Left ventricle myocardium inferior (tissue), 1 donor: ENCODE data around the gene P2RY14. TPM values are rescaled to one million over a fixed set of nuclear protein-coding genes. Genes with fewer than 3 reads are reported as not detected.

Experiments used
- DNase-seq: peaks from one replicate; pipeline ENCODE4 v3.0.0-alpha.2; 2020
- H3K27ac ChIP-seq: fragments of 200-600 bp; replicated peaks from 2 replicates; pipeline ENCODE4 v1.8.0; 2021
- H3K27me3 ChIP-seq: fragments of 200-600 bp; 2 replicates; pipeline ENCODE4 v1.8.0; 2021; ENCODE audit warnings: low read depth
- H3K36me3 ChIP-seq: fragments of 200-600 bp; 2 replicates; pipeline ENCODE4 v1.8.0; 2021
- H3K4me1 ChIP-seq: fragments of 200-600 bp; 2 replicates; pipeline ENCODE4 v1.8.0; 2021
- H3K4me3 ChIP-seq: fragments of 200-600 bp; 2 replicates; pipeline ENCODE4 v1.8.0; 2021; ENCODE audit warnings: mild to moderate bottlenecking, moderate library complexity
- H3K9me3 ChIP-seq: fragments of 200-600 bp; replicated peaks from 2 replicates; pipeline ENCODE4 v1.8.0; 2021
- intact Hi-C: fragments of 100-400 bp; cut with micrococcal nuclease; formaldehyde crosslinking; loops from one replicate; pipeline ENCODE4 v1.11.0; 2022
- total RNA-seq: library from RNA; stranded (reverse); fragmentation: NEBNext Ultra II Directional; extraction: Animal tissue kit (Norgen Biotek cat#: 25700); gene quantifications from one replicate; pipeline ENCODE4 v1.2.1, GENCODE V29; 2021
- TF ChIP-seq, protein P1 (sequence below): fragments of 200-600 bp; IDR thresholded peaks from 2 replicates; pipeline ENCODE4 v1.8.0; 2021; ENCODE audit warnings: antibody characterized with exemption, mild to moderate bottlenecking, borderline replicate concordance
- donor health status: DM: no; HTN: yes; CAD: no; lungs with severe emphysema.

Gene P2RY14
- total RNA-seq, 1 donor from 2014 or later = 2.9 TPM

DNA sequence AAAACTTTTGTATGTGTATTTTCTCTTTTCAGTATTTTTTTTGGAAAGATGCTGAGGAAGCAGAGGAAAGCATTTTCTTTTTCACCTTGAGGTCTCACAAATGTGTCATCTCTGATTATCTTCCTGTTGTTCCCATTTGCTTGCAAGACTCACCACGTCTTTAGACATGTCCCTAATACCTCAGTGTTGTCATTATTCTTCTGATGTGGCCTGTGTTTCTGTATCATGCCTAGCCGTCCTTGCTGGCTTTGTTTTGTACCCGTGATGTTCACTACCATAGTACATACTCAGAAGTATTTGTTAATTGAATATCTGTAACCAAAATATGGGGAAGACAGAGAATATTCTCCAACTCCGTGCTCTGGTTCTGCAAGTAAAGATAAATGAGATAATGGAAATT is 5.0 kb upstream of the P2RY14 start:
- H3K36me3 ChIP-seq = no peaks in the 10 kb centered on the region
- no peak overlapping the region for H3K4me3 ChIP-seq
- H3K27ac ChIP-seq = peak overlapping the region; percentile 45
- H3K9me3 ChIP-seq = no peaks in the 10 kb centered on the region
- intact Hi-C loops = loop anchor here (2.0 kb wide), 2 partner anchors 55 to 115 kb away; no protein-coding TSS in a partner anchor
- peaks cover 10% of the 10 kb centered on the region for H3K4me1 ChIP-seq
- H3K27me3 ChIP-seq = no peaks in the 10 kb centered on the region
- no peak for DNase-seq
- TF ChIP-seq, protein P1, sequence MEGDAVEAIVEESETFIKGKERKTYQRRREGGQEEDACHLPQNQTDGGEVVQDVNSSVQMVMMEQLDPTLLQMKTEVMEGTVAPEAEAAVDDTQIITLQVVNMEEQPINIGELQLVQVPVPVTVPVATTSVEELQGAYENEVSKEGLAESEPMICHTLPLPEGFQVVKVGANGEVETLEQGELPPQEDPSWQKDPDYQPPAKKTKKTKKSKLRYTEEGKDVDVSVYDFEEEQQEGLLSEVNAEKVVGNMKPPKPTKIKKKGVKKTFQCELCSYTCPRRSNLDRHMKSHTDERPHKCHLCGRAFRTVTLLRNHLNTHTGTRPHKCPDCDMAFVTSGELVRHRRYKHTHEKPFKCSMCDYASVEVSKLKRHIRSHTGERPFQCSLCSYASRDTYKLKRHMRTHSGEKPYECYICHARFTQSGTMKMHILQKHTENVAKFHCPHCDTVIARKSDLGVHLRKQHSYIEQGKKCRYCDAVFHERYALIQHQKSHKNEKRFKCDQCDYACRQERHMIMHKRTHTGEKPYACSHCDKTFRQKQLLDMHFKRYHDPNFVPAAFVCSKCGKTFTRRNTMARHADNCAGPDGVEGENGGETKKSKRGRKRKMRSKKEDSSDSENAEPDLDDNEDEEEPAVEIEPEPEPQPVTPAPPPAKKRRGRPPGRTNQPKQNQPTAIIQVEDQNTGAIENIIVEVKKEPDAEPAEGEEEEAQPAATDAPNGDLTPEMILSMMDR = no peak

DNA sequence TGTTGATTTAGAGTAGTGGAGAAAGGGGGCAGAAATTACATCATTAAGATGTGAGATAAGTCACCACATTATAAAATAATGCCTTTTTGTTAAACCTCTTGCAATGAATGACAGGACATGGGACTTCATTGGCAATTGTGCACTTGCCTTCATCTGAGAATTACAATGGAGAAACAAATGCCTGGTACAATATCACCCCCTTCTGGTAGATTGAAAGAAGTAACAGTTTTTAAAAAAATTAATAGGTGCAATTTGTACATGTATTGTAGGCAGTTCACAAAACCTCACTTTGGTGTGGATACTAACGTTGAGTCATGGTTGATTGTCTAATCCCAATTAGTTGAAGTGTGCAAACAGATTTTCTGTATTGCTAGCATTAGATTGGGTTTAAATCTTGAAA is 4.6 kb upstream of the P2RY14 start:
- TF ChIP-seq, protein P1 = peak; percentile 72
- DNase-seq = no peak
- H3K4me3 ChIP-seq = no peak overlapping the region
- no peaks in the 10 kb centered on the region for H3K27me3 ChIP-seq
- intact Hi-C loops = loop anchor here (2.0 kb wide), 2 partner anchors 54 to 114 kb away; no protein-coding TSS in a partner anchor
- no peaks in the 10 kb centered on the region for H3K9me3 ChIP-seq
- peaks cover 10% of the 10 kb centered on the region for H3K4me1 ChIP-seq
- H3K36me3 ChIP-seq = no peaks in the 10 kb centered on the region
- H3K27ac ChIP-seq = peak overlapping the region; percentile 45

DNA sequence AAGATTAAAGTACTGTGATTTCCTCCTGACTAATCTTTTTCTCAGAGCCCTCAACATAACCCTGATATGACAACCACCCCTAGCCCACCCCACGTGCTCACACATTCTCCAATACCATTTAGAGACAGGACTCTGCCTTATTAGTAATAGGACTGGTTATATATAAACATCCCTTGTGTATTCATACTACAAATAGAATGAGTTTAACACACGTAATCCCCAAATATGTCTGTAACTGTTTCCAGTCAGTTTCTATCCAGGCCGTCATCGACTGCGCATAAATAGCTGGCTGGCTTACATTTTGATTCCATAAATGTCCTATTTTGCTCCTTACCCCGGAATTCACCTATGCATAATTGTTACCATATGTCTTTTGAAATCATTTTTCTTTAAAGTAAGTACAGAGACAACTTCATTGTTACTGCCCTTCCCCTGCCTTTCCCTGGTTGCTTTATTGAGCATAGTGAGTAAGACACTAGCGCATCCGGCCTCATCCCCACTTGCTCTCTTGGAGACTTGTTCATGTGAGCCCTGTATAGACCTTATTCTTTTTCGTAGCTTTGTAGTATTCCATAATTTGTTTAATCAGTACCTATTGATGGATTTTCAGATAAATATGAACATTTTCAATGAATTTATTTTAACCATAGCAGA is 3.5 kb upstream of the P2RY14 start:
- no peaks in the 10 kb centered on the region for H3K36me3 ChIP-seq
- no peak for DNase-seq
- TF ChIP-seq, protein P1 = no peak
- peaks cover 10% of the 10 kb centered on the region for H3K4me1 ChIP-seq
- H3K27ac ChIP-seq = peak overlapping the region; percentile 64
- H3K9me3 ChIP-seq = no peaks in the 10 kb centered on the region
- H3K27me3 ChIP-seq = no peaks in the 10 kb centered on the region
- intact Hi-C loops = loop anchor here (2.0 kb wide), 2 partner anchors 53 to 113 kb away; no protein-coding TSS in a partner anchor
- no peak overlapping the region for H3K4me3 ChIP-seq

DNA sequence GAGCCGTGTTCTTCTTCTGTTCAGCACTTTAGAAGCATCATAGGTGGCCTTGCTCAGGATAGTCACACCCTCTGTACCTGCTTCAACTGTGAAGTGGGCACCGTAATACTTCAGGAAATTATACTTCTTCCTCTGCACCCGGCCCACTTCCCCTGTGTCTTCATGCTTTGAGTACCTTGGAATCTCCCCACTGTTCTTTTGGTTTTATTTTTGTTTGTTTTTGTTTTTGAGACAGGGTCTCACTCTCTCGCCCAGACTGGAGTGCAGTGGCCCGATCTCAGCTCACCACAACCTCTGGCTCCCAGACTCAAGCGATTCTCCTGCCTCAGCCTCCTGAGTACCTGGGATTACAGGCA is 1.7 kb downstream of the P2RY14 start:
- intact Hi-C loops = no loop called here
- peak overlapping the region; percentile 51 for H3K4me3 ChIP-seq
- DNase-seq = no peak
- TF ChIP-seq, protein P1 = no peak
- peak overlapping the region; percentile 64 for H3K27ac ChIP-seq
- H3K4me1 ChIP-seq = no peaks in the 10 kb centered on the region
- H3K36me3 ChIP-seq = no peaks in the 10 kb centered on the region
- no peaks in the 10 kb centered on the region for H3K27me3 ChIP-seq
- H3K9me3 ChIP-seq = no peaks in the 10 kb centered on the region

DNA sequence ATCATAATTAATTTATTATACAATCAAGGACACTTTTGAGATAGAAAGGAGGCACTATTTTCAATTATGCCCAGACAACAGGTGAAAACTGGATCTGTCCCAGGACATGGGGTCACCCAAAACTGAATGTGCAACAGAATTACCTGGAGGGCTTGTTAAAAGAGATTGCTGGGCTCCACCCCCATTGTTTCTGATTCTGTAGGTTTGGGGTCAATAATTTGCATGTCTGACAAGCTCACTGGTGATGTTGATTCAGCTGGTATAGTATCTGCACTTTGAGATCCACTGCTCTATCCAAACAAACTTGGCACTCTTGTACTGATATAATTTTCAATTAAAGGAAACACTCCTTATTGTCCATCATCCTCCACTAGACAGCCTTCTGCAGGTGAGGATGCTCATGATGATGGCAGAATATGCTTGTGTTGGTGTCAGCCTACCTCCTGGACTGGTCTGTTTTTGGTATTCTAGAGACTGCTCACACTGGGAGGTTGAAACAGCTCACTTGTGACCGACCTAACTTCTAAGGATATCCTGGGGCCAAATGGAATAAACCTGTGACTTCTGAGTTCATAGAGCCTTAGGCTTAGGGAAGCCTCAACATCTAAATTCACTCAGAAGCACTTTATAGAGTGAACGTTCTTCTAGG is 2.2 kb downstream of the P2RY14 start:
- H3K36me3 ChIP-seq = no peaks in the 10 kb centered on the region
- H3K4me1 ChIP-seq = no peaks in the 10 kb centered on the region
- H3K9me3 ChIP-seq = no peaks in the 10 kb centered on the region
- intact Hi-C loops = no loop called here
- H3K27me3 ChIP-seq = no peaks in the 10 kb centered on the region
- H3K4me3 ChIP-seq = peak overlapping the region; percentile 51
- TF ChIP-seq, protein P1 = no peak
- DNase-seq = no peak
- peak overlapping the region; percentile 64 for H3K27ac ChIP-seq
